ENCODE results near the gene SUB1. TPM values are rescaled to one million over a fixed set of nuclear protein-coding genes. Genes with fewer than 3 reads are reported as not detected.
A peak's percentile ranks its signal among the peaks of the same experiment; 100 is the strongest.

SUB1 gene
- total and polyA plus RNA-seq, 2 donors (not counting 1 experiment from before 2014, with no cell fraction given), result 88.0 to 358 TPM

GRCh38 chr5:32604800-32605765 lies 19.7 kb downstream of the SUB1 start:
- Histone ChIP-seq H3K27me3 (ENCODE audit: control insufficient read depth, insufficient read depth, low read length) (no peaks in the 10 kb centered on the region), H3K4me1 (ENCODE audit: control insufficient read depth, extremely low read depth, insufficient read depth, low read length) (peaks cover 4% of the 10 kb centered on the region), H3K4me3 (replicated peaks in 1 of 4; ENCODE audit: control extremely low read depth in 1 of 4, insufficient read depth in 1 of 4, low read depth in 3 of 4, low read length in 4 of 4) (no peak overlapping the region), H3K4me2 (ENCODE audit: extremely low read depth, insufficient read depth, low read length) (no peak overlapping the region), H3K79me2 (ENCODE audit: control insufficient read depth, insufficient read depth, low read length) (peaks cover 3% of the 10 kb centered on the region), H3K27ac (ENCODE audit: insufficient read depth, low read length) (no peak overlapping the region), H4K20me1 (ENCODE audit: control insufficient read depth, extremely low read depth, insufficient read depth, low read length) (no peaks in the 10 kb centered on the region), H3K36me3 (ENCODE audit: control insufficient read depth, insufficient read depth, low read length) (no peaks in the 10 kb centered on the region), H3K9me3 (ENCODE audit: control insufficient read depth, insufficient read depth, low read depth, low read length) (no peaks in the 10 kb centered on the region), H2AFZ (ENCODE audit: low read length) (no peak overlapping the region), H3K9ac (ENCODE audit: insufficient read depth, low read length) (no peak overlapping the region)
- TF ChIP-seq CTCF (conservative IDR thresholded peaks at IDR 0.05 in 1 of 2, IDR thresholded peaks at IDR 0.05 in 1 of 2; ENCODE audit: low read depth in 1 of 2, low read length in 2 of 2) (no peak), EZH2 (IDR thresholded peaks at IDR 0.05; ENCODE audit: low read length, missing control alignments) (no peak)
- no peak for DNase-seq (ENCODE audit: low read depth in 2 of 2)

- no peak for DNase-seq (ENCODE audit: low read depth in 2 of 2)
- no peaks in the 10 kb centered on the region for H4K20me1 ChIP-seq (ENCODE audit: control insufficient read depth, extremely low read depth, insufficient read depth, low read length)
- H3K4me1 ChIP-seq (ENCODE audit: control insufficient read depth, extremely low read depth, insufficient read depth, low read length), result no peaks in the 10 kb centered on the region
- no peak overlapping the region for H2AFZ ChIP-seq (ENCODE audit: low read length)
- no peak overlapping the region for H3K9ac ChIP-seq (ENCODE audit: insufficient read depth, low read length)
- TF ChIP-seq CTCF (conservative IDR thresholded peaks at IDR 0.05 in 1 of 2, IDR thresholded peaks at IDR 0.05 in 1 of 2; ENCODE audit: low read depth in 1 of 2, low read length in 2 of 2) (no peak), EZH2 (IDR thresholded peaks at IDR 0.05; ENCODE audit: low read length, missing control alignments) (no peak)
- no peak overlapping the region for H3K4me3 ChIP-seq (replicated peaks in 1 of 4; ENCODE audit: control extremely low read depth in 1 of 4, insufficient read depth in 1 of 4, low read depth in 3 of 4, low read length in 4 of 4)
- H3K27ac ChIP-seq (ENCODE audit: insufficient read depth, low read length), result no peak overlapping the region
- H3K4me2 ChIP-seq (ENCODE audit: extremely low read depth, insufficient read depth, low read length), result no peak overlapping the region
- H3K9me3 ChIP-seq (ENCODE audit: control insufficient read depth, insufficient read depth, low read depth, low read length), result no peaks in the 10 kb centered on the region
- H3K79me2 ChIP-seq (ENCODE audit: control insufficient read depth, insufficient read depth, low read length), result peaks cover 3% of the 10 kb centered on the region
- no peaks in the 10 kb centered on the region for H3K36me3 ChIP-seq (ENCODE audit: control insufficient read depth, insufficient read depth, low read length)
- no peaks in the 10 kb centered on the region for H3K27me3 ChIP-seq (ENCODE audit: control insufficient read depth, insufficient read depth, low read length)
These were observed 20.4 kb downstream of the SUB1 start for GRCh38 chr5:32605766-32606152.

- H3K4me2 ChIP-seq (ENCODE audit: extremely low read depth, insufficient read depth, low read length), result no peak overlapping the region
These were observed 27.0 kb downstream of the SUB1 start for GRCh38 chr5:32612134-32612888.

More at GRCh38 chr5:32612134-32612888, 27.0 kb downstream of the SUB1 start:
- no peaks in the 10 kb centered on the region for H3K9me3 ChIP-seq (ENCODE audit: control insufficient read depth, insufficient read depth, low read depth, low read length)
- H3K4me1 ChIP-seq (ENCODE audit: control insufficient read depth, extremely low read depth, insufficient read depth, low read length), result no peaks in the 10 kb centered on the region
- TF ChIP-seq EZH2 (IDR thresholded peaks at IDR 0.05; ENCODE audit: low read length, missing control alignments) (no peak), CTCF (conservative IDR thresholded peaks at IDR 0.05 in 1 of 2, IDR thresholded peaks at IDR 0.05 in 1 of 2; ENCODE audit: low read depth in 1 of 2, low read length in 2 of 2) (no peak)
- no peaks in the 10 kb centered on the region for H3K79me2 ChIP-seq (ENCODE audit: control insufficient read depth, insufficient read depth, low read length)
- H3K27ac ChIP-seq (ENCODE audit: insufficient read depth, low read length), result no peak overlapping the region
- DNase-seq (ENCODE audit: low read depth in 2 of 2), result peak in 1 of 2 donors; percentile 82
- H3K9ac ChIP-seq (ENCODE audit: insufficient read depth, low read length), result no peak overlapping the region
- H4K20me1 ChIP-seq (ENCODE audit: control insufficient read depth, extremely low read depth, insufficient read depth, low read length), result no peaks in the 10 kb centered on the region
- H3K27me3 ChIP-seq (ENCODE audit: control insufficient read depth, insufficient read depth, low read length), result no peaks in the 10 kb centered on the region
- no peaks in the 10 kb centered on the region for H3K36me3 ChIP-seq (ENCODE audit: control insufficient read depth, insufficient read depth, low read length)
- H2AFZ ChIP-seq (ENCODE audit: low read length), result no peak overlapping the region
- H3K4me3 ChIP-seq (replicated peaks in 1 of 4; ENCODE audit: control extremely low read depth in 1 of 4, insufficient read depth in 1 of 4, low read depth in 3 of 4, low read length in 4 of 4), result no peak overlapping the region

Data from fibroblast of lung (primary cell).